Measurements from ENCODE around the gene DUOX2.

GRCh38 chr15:45131510-45131909 is 17.5 kb upstream of the DUOX2 start:
- TF ChIP-seq FOXA1 (IDR thresholded peaks at IDR 0.05) (no peak), HDGF (IDR thresholded peaks at IDR 0.05; ENCODE audit: borderline replicate concordance) (no peak), BHLHE40 (IDR thresholded peaks at IDR 0.05; ENCODE audit: borderline replicate concordance) (no peak), ELF4 (IDR thresholded peaks at IDR 0.05) (no peak), NFRKB (IDR thresholded peaks at IDR 0.05) (no peak), FOXM1 (IDR thresholded peaks at IDR 0.05; ENCODE audit: borderline replicate concordance) (no peak), TARDBP (IDR thresholded peaks at IDR 0.05) (no peak), L3MBTL2 (conservative IDR thresholded peaks at IDR 0.05) (no peak), SUZ12 (IDR thresholded peaks at IDR 0.05) (no peak), SP1 (IDR thresholded peaks at IDR 0.05) (no peak), CTBP1 (IDR thresholded peaks at IDR 0.05; ENCODE audit: borderline replicate concordance) (no peak), FOXK2 (IDR thresholded peaks at IDR 0.05) (no peak), PKNOX1 (IDR thresholded peaks at IDR 0.05) (no peak), ARNT (IDR thresholded peaks at IDR 0.05) (no peak)
